Activated naive CD8-positive, alpha-beta T cell (primary cell): ENCODE results near the gene PDE4D.
"Not testable (repeated sequence)": the region's sequence is repeated elsewhere in the genome, so short reads cannot be mapped to it uniquely, and the experiment has no call there.

Experiments used
- H3K27ac Mint-ChIP-seq: one replicate; pipeline ENCODE4 v1.8.0; 2021; ENCODE audit warnings: mixed read lengths
- H3K27me3 Mint-ChIP-seq: one replicate; pipeline ENCODE4 v1.8.0; 2021; ENCODE audit warnings: mixed read lengths
- H3K36me3 Mint-ChIP-seq: one replicate; pipeline ENCODE4 v1.8.0; 2021; ENCODE audit warnings: mixed read lengths
- H3K4me1 Mint-ChIP-seq: one replicate; pipeline ENCODE4 v1.8.0; 2021; ENCODE audit warnings: low read depth, mixed read lengths
- H3K4me3 Mint-ChIP-seq: one replicate; pipeline ENCODE4 v1.8.0; 2021; ENCODE audit warnings: mild to moderate bottlenecking, mixed read lengths
- H3K9me3 Mint-ChIP-seq: one replicate; pipeline ENCODE4 v1.8.0; 2021; ENCODE audit warnings: low read depth, mixed read lengths

The PDE4D gene

DNA sequence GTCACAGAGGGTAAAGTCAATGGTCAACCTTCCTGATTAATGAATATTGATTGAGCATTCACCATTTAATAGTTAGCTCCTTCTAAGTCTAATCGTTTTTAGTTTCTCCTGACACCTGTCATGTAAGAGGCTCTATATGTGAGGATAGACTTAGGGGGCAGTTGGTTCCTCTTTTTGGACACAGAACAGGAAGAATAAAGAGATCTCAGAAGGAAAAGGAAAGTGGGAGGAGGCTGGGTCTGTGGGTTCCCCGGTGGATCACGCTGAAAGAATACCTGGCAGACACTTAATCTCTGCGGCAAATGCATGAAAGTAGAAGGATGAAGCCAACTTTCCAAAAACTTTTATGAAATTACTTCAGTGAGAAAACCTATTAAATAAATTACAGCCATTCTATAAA, 98.4 kb downstream of the PDE4D start:
- H3K27me3 Mint-ChIP-seq: no peaks in the 10 kb centered on the region
- no peak overlapping the region for H3K4me3 Mint-ChIP-seq
- H3K4me1 Mint-ChIP-seq: peaks cover 4% of the 10 kb centered on the region
- H3K9me3 Mint-ChIP-seq: no peaks in the 10 kb centered on the region
- H3K36me3 Mint-ChIP-seq: no peaks in the 10 kb centered on the region
- no peak overlapping the region for H3K27ac Mint-ChIP-seq

GRCh38 chr5:59792983-59793585, 100.4 kb downstream of the PDE4D start:
- Mint-ChIP-seq H3K27ac (no peak overlapping the region), H3K36me3 (no peaks in the 10 kb centered on the region), H3K4me3 (no peak overlapping the region), H3K9me3 (no peaks in the 10 kb centered on the region), H3K27me3 (no peaks in the 10 kb centered on the region), H3K4me1 (peaks cover 4% of the 10 kb centered on the region)

GRCh38 chr5:59791617-59792016, 101.9 kb downstream of the PDE4D start:
- H3K9me3 Mint-ChIP-seq: no peaks in the 10 kb centered on the region
- peaks cover 4% of the 10 kb centered on the region for H3K4me1 Mint-ChIP-seq

GRCh38 chr5:59790776-59791475, 102.6 kb downstream of the PDE4D start:
- Mint-ChIP-seq H3K36me3 (no peaks in the 10 kb centered on the region), H3K9me3 (no peaks in the 10 kb centered on the region), H3K27me3 (peaks cover 5% of the 10 kb centered on the region), H3K4me1 (peaks cover 4% of the 10 kb centered on the region), H3K27ac (peak overlapping the region; percentile 17), H3K4me3 (no peak overlapping the region)

More at GRCh38 chr5:59791617-59792016, 101.9 kb downstream of the PDE4D start:
- H3K27me3 Mint-ChIP-seq: peaks cover 5% of the 10 kb centered on the region
- no peak overlapping the region for H3K4me3 Mint-ChIP-seq
- H3K27ac Mint-ChIP-seq: no peak overlapping the region
- H3K36me3 Mint-ChIP-seq: no peaks in the 10 kb centered on the region

- Mint-ChIP-seq H3K4me3 (no peak overlapping the region), H3K27ac (peak overlapping the region; percentile 17), H3K27me3 (peaks cover 5% of the 10 kb centered on the region), H3K9me3 (no peaks in the 10 kb centered on the region), H3K36me3 (no peaks in the 10 kb centered on the region), H3K4me1 (peaks cover 4% of the 10 kb centered on the region)
These were observed 103.2 kb downstream of the PDE4D start for GRCh38 chr5:59790376-59790775.

DNA sequence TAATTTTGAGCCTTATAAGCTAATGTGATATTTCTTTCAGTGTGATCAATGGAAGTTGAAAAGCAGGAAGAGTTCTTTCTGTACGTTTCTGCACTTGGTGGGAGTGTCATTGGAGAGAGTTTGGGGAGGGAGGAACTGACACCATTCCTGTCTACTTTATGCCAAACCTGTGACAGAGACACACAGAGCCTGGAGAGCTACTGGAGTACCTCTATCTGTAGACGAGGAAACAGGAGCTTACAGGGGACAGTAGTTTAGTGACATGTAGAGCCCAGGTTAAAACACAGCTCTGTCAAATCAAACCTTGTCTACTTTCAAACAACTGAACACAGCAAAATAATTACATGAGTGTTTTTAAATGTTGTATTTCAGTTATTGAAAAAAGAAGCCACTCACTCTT, 103.6 kb downstream of the PDE4D start:
- peak overlapping the region; percentile 47 for H3K27ac Mint-ChIP-seq
- peaks cover 4% of the 10 kb centered on the region for H3K4me1 Mint-ChIP-seq
- H3K36me3 Mint-ChIP-seq: no peaks in the 10 kb centered on the region
- peaks cover 7% of the 10 kb centered on the region for H3K27me3 Mint-ChIP-seq
- peak overlapping the region; percentile 9 for H3K4me3 Mint-ChIP-seq
- no peaks in the 10 kb centered on the region for H3K9me3 Mint-ChIP-seq

GRCh38 chr5:59789197-59789596, 104.3 kb downstream of the PDE4D start:
- Mint-ChIP-seq H3K27me3 (peaks cover 7% of the 10 kb centered on the region), H3K9me3 (no peaks in the 10 kb centered on the region), H3K36me3 (no peaks in the 10 kb centered on the region), H3K4me1 (peaks cover 4% of the 10 kb centered on the region), H3K4me3 (no peak overlapping the region), H3K27ac (no peak overlapping the region)

DNA sequence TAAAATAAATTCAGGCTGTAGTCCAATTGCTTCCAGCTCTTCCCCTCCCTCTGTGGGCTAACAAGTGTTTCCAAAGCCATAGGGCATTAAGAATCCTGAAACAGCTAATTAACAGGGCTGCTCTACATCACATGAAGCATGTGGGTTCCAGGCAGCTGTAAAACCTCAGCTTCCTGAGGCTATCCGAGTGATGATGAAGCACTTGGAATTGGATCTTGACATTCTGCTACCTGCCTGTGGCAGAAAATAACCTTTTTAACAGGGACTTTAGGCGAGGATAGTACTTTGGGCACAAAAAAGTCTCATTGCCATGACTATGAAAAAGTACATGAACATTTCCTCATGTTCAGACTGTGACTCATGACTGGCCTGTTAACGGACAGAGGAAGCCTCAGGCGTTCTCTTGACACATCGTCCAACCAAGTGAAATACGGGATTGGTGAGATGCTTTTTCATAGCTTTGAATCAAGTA, 107.2 kb downstream of the PDE4D start:
- no peak overlapping the region for H3K27ac Mint-ChIP-seq
- H3K36me3 Mint-ChIP-seq: no peaks in the 10 kb centered on the region
- H3K9me3 Mint-ChIP-seq: no peaks in the 10 kb centered on the region
- peaks cover 4% of the 10 kb centered on the region for H3K4me1 Mint-ChIP-seq
- no peak overlapping the region for H3K4me3 Mint-ChIP-seq
- H3K27me3 Mint-ChIP-seq: peaks cover 7% of the 10 kb centered on the region

GRCh38 chr5:59785676-59786333, 107.7 kb downstream of the PDE4D start:
- no peaks in the 10 kb centered on the region for H3K36me3 Mint-ChIP-seq
- no peaks in the 10 kb centered on the region for H3K9me3 Mint-ChIP-seq
- H3K27me3 Mint-ChIP-seq: peaks cover 7% of the 10 kb centered on the region
- H3K4me3 Mint-ChIP-seq: no peak overlapping the region
- peaks cover 4% of the 10 kb centered on the region for H3K4me1 Mint-ChIP-seq
- no peak overlapping the region for H3K27ac Mint-ChIP-seq

- H3K36me3 Mint-ChIP-seq, H3K27me3 Mint-ChIP-seq, H3K27ac Mint-ChIP-seq, H3K4me1 Mint-ChIP-seq, H3K4me3 Mint-ChIP-seq, H3K9me3 Mint-ChIP-seq: not testable (repeated sequence)
These were observed 108.8 kb downstream of the PDE4D start for GRCh38 chr5:59784708-59785107.

- H3K4me1 Mint-ChIP-seq: no peaks in the 10 kb centered on the region
- no peaks in the 10 kb centered on the region for H3K9me3 Mint-ChIP-seq
- H3K36me3 Mint-ChIP-seq: no peaks in the 10 kb centered on the region
- no peak overlapping the region for H3K4me3 Mint-ChIP-seq
- peaks cover 8% of the 10 kb centered on the region for H3K27me3 Mint-ChIP-seq
- H3K27ac Mint-ChIP-seq: no peak overlapping the region
These were observed 110.3 kb downstream of the PDE4D start for GRCh38 chr5:59783264-59783663.

DNA sequence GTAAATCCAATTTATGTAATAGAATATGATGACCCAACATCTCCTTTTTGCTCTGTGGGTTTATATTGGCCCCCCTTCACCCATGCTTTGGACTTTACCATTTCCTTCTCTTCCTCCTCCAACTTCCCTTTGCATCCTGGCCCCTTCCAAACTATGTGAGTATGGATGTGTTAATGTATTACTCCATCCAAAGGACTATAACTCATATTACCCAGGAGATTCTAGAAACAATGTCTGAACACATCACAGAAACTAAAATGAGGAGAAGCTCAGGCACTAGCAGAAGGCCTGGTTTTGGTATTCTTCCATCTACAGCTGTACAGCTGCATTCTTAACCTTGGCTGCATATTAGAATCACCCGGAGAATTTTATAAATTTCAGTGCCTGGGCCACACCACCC, 110.7 kb downstream of the PDE4D start:
- Mint-ChIP-seq H3K4me3 (no peak overlapping the region), H3K9me3 (no peaks in the 10 kb centered on the region), H3K27me3 (peaks cover 8% of the 10 kb centered on the region), H3K36me3 (no peaks in the 10 kb centered on the region), H3K27ac (no peak overlapping the region), H3K4me1 (no peaks in the 10 kb centered on the region)

DNA sequence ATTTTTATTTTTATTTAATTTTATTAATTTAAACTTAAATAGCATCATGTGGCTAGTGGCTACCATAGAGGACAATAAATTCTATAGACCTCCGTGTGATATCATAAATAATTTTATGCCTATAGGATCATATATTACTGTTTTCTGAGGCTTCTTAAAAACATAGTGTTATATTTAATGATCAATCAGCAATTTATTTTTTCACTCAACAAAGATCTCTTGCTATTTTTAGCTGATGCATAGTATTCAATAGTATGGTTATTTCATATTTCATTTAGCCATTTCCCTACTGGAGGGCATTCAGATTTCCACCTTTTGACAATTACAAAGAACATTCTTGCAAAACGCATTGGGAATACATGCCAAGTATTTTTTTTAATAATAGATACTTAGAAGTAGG, 114.1 kb downstream of the PDE4D start:
- no peaks in the 10 kb centered on the region for H3K4me1 Mint-ChIP-seq
- no peaks in the 10 kb centered on the region for H3K36me3 Mint-ChIP-seq
- H3K4me3 Mint-ChIP-seq: no peak overlapping the region
- no peaks in the 10 kb centered on the region for H3K9me3 Mint-ChIP-seq
- no peak overlapping the region for H3K27ac Mint-ChIP-seq
- peaks cover 1% of the 10 kb centered on the region for H3K27me3 Mint-ChIP-seq

- Mint-ChIP-seq H3K27ac (no peak overlapping the region), H3K4me1 (no peaks in the 10 kb centered on the region), H3K27me3 (peaks cover 1% of the 10 kb centered on the region), H3K9me3 (no peaks in the 10 kb centered on the region), H3K4me3 (no peak overlapping the region), H3K36me3 (no peaks in the 10 kb centered on the region)
These were observed 116.5 kb downstream of the PDE4D start for GRCh38 chr5:59777028-59777427.

DNA sequence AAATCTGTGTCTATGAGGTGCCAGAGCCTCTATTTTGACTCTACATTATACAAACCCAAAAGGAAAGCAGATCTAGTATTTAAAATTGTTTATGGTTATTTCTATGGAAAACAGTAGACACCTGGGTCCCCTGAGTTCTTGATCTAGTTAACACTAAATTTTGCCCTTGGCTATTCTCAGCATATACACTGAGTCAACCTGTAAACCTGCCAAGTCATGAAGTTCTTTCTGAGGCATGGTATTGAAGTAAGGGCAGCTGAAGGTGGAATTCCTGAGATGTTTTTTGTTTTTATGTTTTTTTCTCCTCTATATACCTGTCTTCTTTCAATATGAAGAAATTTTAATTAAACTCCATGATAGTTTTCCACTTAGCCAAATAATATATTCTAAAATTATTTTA, 120.2 kb downstream of the PDE4D start:
- Mint-ChIP-seq H3K36me3 (no peaks in the 10 kb centered on the region), H3K27ac (no peak overlapping the region), H3K4me3 (no peak overlapping the region), H3K4me1 (peaks cover 7% of the 10 kb centered on the region), H3K9me3 (no peaks in the 10 kb centered on the region), H3K27me3 (peaks cover 11% of the 10 kb centered on the region)
